K562 (cell line): Measurements from ENCODE around the gene GTPBP2. TPM values are rescaled to one million over a fixed set of nuclear protein-coding genes. Genes with fewer than 3 reads are reported as not detected.

Experiments used
- ASH1L ChIP-seq: fragments of 450-650 bp; IDR thresholded peaks from 2 replicates; pipeline ENCODE4 v1.6.1; 2018; ENCODE audit warnings: borderline replicate concordance, mild to moderate bottlenecking, low read depth; ENCODE audit not compliant: partially characterized antibody
- CBFA2T2 ChIP-seq: fragments of 450-650 bp; conservative IDR thresholded peaks from 2 replicates; pipeline ENCODE4 v1.6.1; 2017; ENCODE audit warnings: mild to moderate bottlenecking
- CHCHD3 ChIP-seq: fragments of 250-450 bp; sonication (Bioruptor Pico); IDR thresholded peaks from 2 replicates; pipeline ENCODE4 v2.1.2; 2022; ENCODE audit warnings: mild to moderate bottlenecking
- CREB5 ChIP-seq: fragments of 250-450 bp; sonication (Bioruptor Pico); IDR thresholded peaks from 2 replicates; pipeline ENCODE4 v1.5.0; 2020; ENCODE audit warnings: mild to moderate bottlenecking
- E2F8 ChIP-seq: fragments of 450-650 bp; IDR thresholded peaks from 2 replicates; pipeline ENCODE4 v1.7.1; 2018; ENCODE audit warnings: mild to moderate bottlenecking, low read depth; ENCODE audit not compliant: partially characterized antibody
- GABPA ChIP-seq: fragments of 200-800 bp; sonication (Bioruptor generic); conservative IDR thresholded peaks from 2 replicates; pipeline ENCODE4 v1.6.1; 2016; ENCODE audit warnings: low read depth, missing genetic modification characterization, missing compliant biosample characterization
- GTF2F1 ChIP-seq: IDR thresholded peaks from 2 replicates; pipeline ENCODE4 v1.6.1; 2011; ENCODE audit warnings: low read depth, low read length, improper control_type of control experiment
- JUND ChIP-seq, 2 experiments: IDR thresholded peaks; 2 replicates in 1 of 2; 3 replicates in 1 of 2; pipeline ENCODE4 v1.6.1; 2011; ENCODE audit warnings: borderline replicate concordance in 2 of 2, low read depth in 2 of 2, low read length in 2 of 2, improper control_type of control experiment in 1 of 2, missing biosample characterization in 1 of 2, missing genetic modification characterization in 1 of 2, missing genetic modification reagents in 1 of 2
- MAX ChIP-seq: sonication (generic); formaldehyde crosslinking; IDR thresholded peaks from 2 replicates; pipeline ENCODE4 v1.9.0; 2022; ENCODE audit warnings: mild to moderate bottlenecking, missing genetic modification reagents
- MECOM ChIP-seq: fragments of 250-450 bp; sonication (Bioruptor Pico); IDR thresholded peaks from 2 replicates; pipeline ENCODE4 v1.8.0; 2022; ENCODE audit warnings: inconsistent platforms
- NELFE ChIP-seq: IDR thresholded peaks from 2 replicates; pipeline ENCODE4 v1.6.1; 2011; ENCODE audit warnings: mild to moderate bottlenecking; ENCODE audit not compliant: insufficient read depth, insufficient read length
- PCBP2 ChIP-seq: fragments of 200-400 bp; formaldehyde crosslinking; IDR thresholded peaks from 2 replicates; pipeline ENCODE4 v1.6.1; 2018; ENCODE audit warnings: low read length, low read depth, mild to moderate bottlenecking, moderate library complexity; ENCODE audit not compliant: poor library complexity, severe bottlenecking
- PHF8 ChIP-seq: fragments of 200-600 bp; sonication (generic); IDR thresholded peaks from 2 replicates; pipeline ENCODE4 v1.6.1; 2012; ENCODE audit warnings: mixed run types, mild to moderate bottlenecking, inconsistent platforms, low read length, moderate library complexity, borderline replicate concordance
- POLR2AphosphoS2 ChIP-seq: IDR thresholded peaks from 2 replicates; pipeline ENCODE4 v1.6.1; 2012; ENCODE audit warnings: low read length, improper control_type of control experiment
- SETDB1 ChIP-seq: IDR thresholded peaks from one replicate; pipeline ENCODE4 v1.6.1; 2012; ENCODE audit warnings: low read length, control low read depth, inconsistent platforms
- SIRT6 ChIP-seq: IDR thresholded peaks from one replicate; pipeline ENCODE4 v1.6.1; 2012; ENCODE audit warnings: low read depth, mild to moderate bottlenecking, control low read depth, inconsistent platforms, low read length, moderate library complexity
- SREBF1 ChIP-seq: fragments of 150-350 bp; IDR thresholded peaks from 2 replicates; pipeline ENCODE4 v1.6.1; 2014; ENCODE audit warnings: antibody characterized with exemption, low read depth, low read length, borderline replicate concordance
- TAF1 ChIP-seq: IDR thresholded peaks from 2 replicates; pipeline ENCODE4 v1.6.1; 2011; ENCODE audit warnings: mild to moderate bottlenecking, low read length, moderate library complexity; ENCODE audit not compliant: insufficient read depth, control insufficient read depth, severe bottlenecking; ENCODE audit errors: extremely low read depth
- ZNF124 ChIP-seq: sonication (generic); formaldehyde crosslinking; IDR thresholded peaks from 2 replicates; pipeline ENCODE4 v1.8.1; 2022; ENCODE audit warnings: missing genetic modification reagents
- ZNF143 ChIP-seq: sonication (generic); formaldehyde crosslinking; IDR thresholded peaks from 2 replicates; pipeline ENCODE4 v1.9.0; 2022; ENCODE audit warnings: mild to moderate bottlenecking, missing genetic modification reagents
- ZNF282 ChIP-seq: sonication (generic); formaldehyde crosslinking; IDR thresholded peaks from 2 replicates; pipeline ENCODE4 v1.8.1; 2023; ENCODE audit warnings: missing genetic modification reagents
- ZNF511 ChIP-seq: sonication (generic); formaldehyde crosslinking; IDR thresholded peaks from 2 replicates; pipeline ENCODE4 v1.8.0; 2022; ENCODE audit warnings: mild to moderate bottlenecking, missing genetic modification reagents
- polyA plus RNA-seq, 8 experiments: library from polyadenylated mRNA; depleted of rRNA in 4 of 8; stranded (reverse) in 5 of 8; unstranded in 3 of 8; fragments of >200 nt; fragmentation: Nextera tagmentation in 2 of 8; fragmentation: Illumina TruSeq in 1 of 8; extraction: Ambion mirVana in 2 of 8; extraction: Trizol in 1 of 8; gene quantifications; 2 replicates each; pipeline versions ENCODE4 v1.2.1 to v1.2.3, GENCODE V29; 2011 to 2014; ENCODE audit warnings: inconsistent platforms in 1 of 8, missing spikeins in 1 of 8
- total RNA-seq, 7 experiments: library from RNA; depleted of rRNA in 6 of 7; stranded (reverse); fragments of >200 nt in 6 of 7; fragmentation: Illumina TruSeq in 2 of 7; extraction: Trizol in 2 of 7; gene quantifications; 2 replicates each; pipeline versions ENCODE4 v1.2.1 to v1.2.3, GENCODE V29; 2011 to 2021; ENCODE audit warnings: low replicate concordance in 1 of 7

Gene GTPBP2
- total and polyA plus RNA-seq, 9 of the 15 experiments (the other 6 are each of a cell fraction or from before 2014, with no cell fraction given), result 48.4 to 196 (median 111) TPM

- TF ChIP-seq E2F8 (peak; percentile 82), PCBP2 (no peak), GTF2F1 (no peak), ZNF143 (CRISPR knock-in tag) (peak; percentile 94), CBFA2T2 (no peak), PHF8 (0 out of 2 replicates have a peak, but pooled peaks have one; percentile 23), ZNF511 (CRISPR knock-in tag) (no peak), POLR2AphosphoS2 (no peak), GABPA (no peak), MAX (CRISPR knock-in tag) (0 out of 2 replicates have a peak, but pooled peaks have one; percentile 30), SETDB1 (no peak), SIRT6 (no peak), SREBF1 (0 out of 2 replicates have a peak, but pooled peaks have one; percentile 18), ZNF124 (no peak), CREB5 (CRISPR knock-in tag) (no peak), MECOM (CRISPR knock-in tag) (no peak), ZNF282 (no peak), TAF1 (peak; percentile 92), CHCHD3 (CRISPR knock-in tag) (no peak), JUND (IDR thresholded peaks at IDR 0.05; ENCODE audit: borderline replicate concordance, low read depth, low read length) (peak; percentile 79), JUND (tag; IDR thresholded peaks at IDR 0.05; ENCODE audit: borderline replicate concordance, low read depth, low read length) (no peak; the same call in 2 of the 3 replicates), NELFE (no peak), ASH1L (peak; percentile 2)
Observed at GRCh38 chr6:43629104-43629504, at the start of gene GTPBP2 (continued).
